Fibroblast of skin of back (primary cell): ENCODE data around the gene TMEM147.

Experiments used
- DNase-seq: peaks from one replicate; pipeline ENCODE4 v3.0.0-alpha.2; 2013

Gene TMEM147

DNA sequence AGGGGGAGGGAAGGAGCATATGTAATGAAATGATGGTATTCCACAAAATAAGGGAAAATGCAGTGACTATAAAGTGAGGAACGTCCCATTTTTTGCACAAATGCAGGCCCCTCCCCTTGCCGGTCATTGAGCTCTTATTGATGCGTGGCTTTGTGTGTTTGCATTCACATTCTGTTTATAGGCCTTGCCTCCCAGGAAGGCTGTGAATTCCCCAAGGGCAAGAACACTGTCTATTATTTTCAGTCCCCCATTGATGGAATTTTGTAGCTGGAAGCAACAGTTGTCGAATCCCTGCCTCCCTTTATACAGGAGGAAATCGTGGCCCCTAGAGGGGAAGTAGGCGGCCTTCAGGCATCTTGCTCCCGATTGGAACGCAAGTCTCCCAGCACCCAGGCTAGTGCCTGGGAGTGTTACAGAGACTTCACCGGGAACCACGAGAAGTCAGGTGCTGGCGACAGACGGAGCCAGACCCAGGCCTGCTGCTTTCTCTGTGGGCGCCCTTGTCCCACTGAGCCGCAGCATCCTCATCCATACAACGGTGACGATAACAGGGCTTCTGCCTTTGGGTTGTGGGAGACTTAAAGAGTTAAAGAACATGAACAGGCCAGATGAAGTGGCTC lies 24.2 kb upstream of the TMEM147 start:
- DNase-seq: peak; percentile 33

- no peak for DNase-seq
Measured at GRCh38 chr19:35522745-35523327, 22.6 kb upstream of the TMEM147 start.

DNA sequence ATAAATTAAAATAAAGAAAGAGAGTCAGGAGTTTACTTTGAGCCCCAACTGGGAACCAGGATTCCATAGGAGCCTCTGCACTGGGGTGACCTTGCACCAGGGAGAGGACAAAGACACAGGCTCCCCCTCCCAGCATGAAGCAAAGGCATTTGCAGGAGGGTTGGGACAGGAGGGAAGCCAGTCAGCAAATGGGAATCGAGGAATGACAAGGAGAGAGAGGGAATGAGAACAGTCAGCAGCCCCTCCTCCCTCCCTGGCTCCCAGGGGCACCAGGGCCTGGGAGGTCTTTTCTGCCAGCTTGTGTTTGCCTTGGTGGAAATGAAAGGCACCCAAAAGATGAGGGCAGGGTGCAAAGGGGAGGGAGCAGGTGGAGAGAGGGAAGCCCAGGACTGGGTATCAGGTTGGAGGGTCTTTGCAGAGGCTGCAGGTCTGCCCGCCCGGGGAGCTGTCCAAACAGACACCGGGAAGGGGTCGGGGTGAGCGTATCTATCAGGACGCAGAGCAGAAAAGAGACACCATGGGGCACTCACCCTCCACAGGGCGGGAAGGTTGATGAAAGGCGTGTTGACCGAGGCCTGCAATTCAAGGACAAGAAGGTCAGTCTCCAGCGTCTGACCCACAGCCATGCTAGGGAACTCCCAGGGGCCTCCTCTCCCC lies 21.1 kb upstream of the TMEM147 start:
- no peak for DNase-seq

GRCh38 chr19:35525873-35526272 lies 19.6 kb upstream of the TMEM147 start:
- DNase-seq: no peak

GRCh38 chr19:35528218-35529038 lies 17.0 kb upstream of the TMEM147 start, which contains the start of gene SBSN:
SBSN (minus strand) TSS chr19:35528311; CDS start chr19:35528281, 30 bp downstream.
- DNase-seq: peak; percentile 69

DNA sequence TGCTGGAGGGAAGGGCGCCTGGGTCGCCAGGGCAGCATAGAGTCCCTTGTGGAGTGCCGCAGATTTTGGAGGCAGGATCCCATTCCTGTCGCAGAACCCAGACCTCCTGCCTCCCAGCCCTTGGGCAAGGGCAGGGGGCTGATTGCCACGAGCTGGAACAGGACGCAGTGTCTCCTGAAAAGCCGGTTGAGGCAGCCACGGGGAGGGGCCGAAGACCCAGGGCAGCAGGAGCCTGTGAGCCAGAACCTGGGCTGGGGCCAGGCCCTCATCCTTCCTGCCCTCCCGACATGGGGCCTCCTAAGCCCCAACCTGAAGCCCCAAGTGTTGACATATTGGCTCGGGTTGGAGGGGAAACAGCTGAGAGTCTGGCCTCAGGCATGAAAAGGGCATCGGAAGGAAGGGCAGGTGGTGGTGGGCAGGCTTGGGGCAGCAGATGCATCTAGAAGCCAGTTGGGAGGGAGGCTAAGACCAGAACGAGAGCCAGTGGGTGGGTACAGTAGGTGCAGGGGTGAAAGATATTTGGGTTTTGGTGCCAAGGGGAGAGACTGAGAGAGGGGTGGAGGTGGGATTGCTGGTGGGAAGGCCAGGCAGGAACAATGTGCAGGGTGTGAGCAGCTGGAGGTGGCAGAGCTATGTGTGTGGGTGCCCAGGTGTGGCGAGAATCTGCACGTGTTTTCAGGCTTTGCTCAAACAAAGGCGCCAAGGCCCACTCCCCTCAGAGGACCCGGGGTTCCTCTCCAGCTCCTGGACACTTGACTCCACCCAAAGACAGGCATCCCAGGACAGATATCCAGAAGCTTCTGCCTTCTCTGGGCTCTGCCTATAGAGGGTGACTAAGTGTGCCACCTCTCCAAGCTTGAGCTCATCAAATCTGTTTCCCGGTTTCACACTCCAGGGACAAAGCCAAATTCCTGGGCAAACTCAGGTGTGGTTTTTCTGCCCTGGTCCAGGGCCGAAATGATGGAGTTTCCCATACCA lies 15.9 kb upstream of the TMEM147 start:
- DNase-seq: no peak

GRCh38 chr19:35531291-35531690 lies 14.1 kb upstream of the TMEM147 start:
- no peak for DNase-seq

DNA sequence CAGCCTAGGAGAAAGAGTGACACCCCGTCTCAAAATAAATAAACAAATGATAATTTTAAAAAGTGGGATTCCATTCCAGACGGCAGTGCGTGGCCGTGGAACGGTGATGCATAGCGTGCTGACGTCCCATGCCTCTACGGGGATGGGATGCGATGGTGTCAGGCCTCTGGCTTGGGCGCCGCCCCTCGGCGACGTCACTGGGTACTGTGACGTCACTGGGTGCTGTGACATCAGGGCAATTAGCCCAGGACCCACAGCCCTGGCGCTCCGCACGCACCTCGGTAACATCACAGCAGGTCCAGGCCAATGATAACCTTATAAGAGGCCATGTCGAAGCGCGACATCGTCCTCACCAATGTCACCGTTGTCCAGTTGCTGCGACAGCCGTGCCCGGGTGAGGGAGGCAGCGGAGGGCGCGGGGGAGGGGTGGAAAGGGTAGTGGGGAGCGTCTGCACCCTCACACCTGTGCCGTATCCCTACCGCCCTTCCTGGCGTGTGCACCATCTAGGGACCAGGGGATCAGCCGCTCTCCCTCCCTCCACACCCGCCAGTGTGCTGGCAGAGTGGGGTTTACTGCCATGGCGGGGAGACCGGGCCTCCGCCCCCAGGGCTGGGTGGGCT lies 12.1 kb upstream of the TMEM147 start, which contains the start of gene GAPDHS:
Gene GAPDHS, plus strand, starts transcription at position 256 of the 621 bp plus-strand sequence. Its CDS starts 72 bp downstream, at position 328.
- no peak for DNase-seq

DNA sequence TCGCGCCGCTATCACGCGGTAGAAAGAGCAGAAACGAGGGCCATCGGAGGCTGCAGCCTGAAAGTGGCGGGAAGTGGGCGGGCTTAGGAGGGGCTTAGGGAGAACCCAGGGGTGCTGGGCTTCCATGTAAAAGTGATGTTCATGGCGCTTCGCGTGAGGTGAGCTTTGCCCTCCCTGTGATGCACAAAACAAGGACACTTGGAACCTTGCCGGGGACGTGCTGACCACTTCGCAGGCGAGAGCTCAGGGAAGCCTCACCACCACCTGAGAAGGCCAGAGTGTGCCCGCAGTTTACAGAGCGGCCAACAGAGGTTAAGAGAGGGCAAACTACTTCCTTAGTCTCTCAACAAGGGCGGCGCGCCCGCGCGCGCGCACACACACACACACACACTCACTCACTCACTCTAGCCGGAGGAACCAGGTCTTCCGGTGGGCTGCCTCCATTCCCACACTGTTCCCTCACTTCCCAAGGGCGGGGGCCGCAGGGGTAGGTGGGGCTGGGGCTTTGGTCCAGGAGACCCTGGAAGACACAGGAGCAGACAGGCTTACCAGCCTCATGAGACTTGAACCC lies 11.5 kb upstream of the TMEM147 start:
- no peak for DNase-seq

DNA sequence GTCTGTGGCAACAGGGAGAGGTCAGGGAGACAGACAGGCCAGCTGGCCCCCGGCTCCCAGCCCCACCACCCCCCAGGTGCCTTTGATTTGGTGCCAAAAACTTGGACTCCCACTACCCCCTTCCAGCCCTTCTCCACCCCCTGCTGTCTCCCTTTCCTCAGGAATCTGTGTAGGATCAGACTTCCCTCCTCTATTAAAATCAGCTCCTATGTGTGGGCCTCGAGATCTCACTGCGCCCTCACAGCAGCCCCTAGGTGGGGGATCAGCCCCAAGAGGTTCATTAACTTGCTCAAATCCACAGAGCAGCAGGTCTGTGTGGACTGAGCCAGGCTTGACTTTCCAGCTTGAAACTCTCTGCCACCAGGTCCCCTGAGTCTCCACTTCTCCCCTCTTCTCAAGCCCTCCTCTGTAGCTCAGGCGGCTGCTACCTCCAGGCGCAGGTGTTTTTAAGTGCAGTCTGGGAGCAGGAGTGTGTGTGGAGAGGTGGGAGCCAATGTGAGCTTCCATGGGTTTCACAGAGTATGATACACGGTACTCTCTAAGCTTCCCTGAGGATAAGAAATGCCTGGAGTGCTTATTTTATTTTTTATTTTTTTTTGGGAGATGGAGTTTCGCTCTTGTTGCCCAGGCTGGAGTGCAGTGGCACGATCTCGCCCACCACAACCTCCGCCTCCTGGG lies 10.5 kb upstream of the TMEM147 start:
- no peak for DNase-seq

DNA sequence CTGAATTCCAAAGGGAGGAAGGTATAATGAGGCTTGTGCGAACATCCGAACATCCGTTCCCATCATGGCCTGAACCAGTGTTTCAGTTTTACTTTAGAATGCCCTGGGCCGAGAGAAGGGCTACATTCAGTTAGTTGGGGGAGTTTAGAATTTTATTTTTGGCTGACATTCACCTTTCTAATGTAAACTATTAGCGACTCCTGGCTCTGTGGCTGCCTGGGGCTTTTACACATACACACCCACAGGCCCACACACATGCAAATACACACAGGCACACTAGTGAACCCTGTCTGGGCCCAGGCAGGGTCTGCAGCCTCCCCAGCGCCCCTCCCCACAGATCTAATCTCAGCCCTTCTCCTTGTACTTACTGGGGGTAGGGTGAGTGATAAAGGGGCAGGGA lies 6.1 kb upstream of the TMEM147 start:
- no peak for DNase-seq

DNA sequence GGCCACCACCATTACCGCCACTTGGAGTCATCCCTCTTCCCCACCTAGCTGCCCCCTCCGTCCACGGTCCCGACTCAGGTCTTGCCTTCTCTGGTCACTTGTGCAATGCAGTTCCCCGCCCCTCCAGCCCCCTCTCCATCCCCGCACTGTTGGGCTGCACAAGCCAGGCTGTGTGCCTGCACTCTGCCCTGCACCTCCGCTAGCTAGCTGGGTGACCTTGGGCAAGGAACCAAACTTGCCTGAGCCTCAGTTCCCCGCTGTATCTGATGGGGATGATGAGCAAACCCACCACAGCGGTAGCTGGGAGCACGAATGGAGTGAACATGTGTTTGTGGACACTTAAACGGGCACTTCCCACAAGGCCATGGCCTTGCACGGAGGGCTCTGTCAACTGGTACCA lies 5.6 kb upstream of the TMEM147 start:
- no peak for DNase-seq

DNA sequence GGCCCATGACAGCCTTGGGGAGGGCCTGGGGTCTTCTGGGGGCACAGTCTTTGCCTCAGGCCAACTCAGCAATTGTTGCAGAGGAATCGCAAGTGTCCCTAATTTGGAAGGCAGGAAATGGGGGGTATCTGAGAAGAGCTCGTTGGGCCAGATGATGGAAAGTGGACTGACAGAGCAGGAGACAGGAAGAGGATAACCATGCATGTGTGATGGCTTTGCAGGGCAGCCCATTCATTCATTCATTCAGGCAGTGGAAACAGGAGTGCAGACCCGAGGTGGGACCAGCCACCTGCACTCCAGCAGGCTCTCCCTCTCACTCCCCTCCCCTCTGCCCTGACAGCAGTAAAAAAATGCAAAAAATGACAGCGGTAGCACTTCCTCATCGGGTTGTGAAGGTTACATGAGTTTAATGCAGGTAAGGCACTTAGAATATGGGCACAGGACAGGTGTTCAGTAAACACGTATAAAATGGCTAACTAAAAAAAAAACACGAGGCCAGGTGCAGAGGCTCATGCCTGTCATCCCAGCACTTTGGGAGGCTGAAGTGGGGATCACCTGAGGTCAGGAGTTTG lies 5.0 kb upstream of the TMEM147 start:
- DNase-seq: no peak

DNA sequence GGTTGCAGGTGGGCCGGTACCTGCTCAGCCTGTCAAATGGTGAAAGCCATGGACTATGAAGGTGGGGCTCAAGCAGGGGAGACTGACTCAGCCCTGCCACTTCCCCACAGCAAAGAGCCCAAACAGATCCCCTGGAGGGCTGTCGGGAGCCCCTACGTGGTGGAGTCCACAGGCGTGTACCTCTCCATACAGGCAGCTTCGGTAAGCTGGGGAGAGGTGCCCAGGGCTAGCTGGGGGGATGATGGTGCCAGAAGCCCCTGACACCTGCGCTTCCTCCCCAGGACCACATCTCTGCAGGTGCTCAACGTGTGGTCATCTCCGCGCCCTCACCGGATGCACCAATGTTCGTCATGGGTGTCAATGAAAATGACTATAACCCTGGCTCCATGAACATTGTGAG lies 3.2 kb upstream of the TMEM147 start:
- DNase-seq: no peak

DNA sequence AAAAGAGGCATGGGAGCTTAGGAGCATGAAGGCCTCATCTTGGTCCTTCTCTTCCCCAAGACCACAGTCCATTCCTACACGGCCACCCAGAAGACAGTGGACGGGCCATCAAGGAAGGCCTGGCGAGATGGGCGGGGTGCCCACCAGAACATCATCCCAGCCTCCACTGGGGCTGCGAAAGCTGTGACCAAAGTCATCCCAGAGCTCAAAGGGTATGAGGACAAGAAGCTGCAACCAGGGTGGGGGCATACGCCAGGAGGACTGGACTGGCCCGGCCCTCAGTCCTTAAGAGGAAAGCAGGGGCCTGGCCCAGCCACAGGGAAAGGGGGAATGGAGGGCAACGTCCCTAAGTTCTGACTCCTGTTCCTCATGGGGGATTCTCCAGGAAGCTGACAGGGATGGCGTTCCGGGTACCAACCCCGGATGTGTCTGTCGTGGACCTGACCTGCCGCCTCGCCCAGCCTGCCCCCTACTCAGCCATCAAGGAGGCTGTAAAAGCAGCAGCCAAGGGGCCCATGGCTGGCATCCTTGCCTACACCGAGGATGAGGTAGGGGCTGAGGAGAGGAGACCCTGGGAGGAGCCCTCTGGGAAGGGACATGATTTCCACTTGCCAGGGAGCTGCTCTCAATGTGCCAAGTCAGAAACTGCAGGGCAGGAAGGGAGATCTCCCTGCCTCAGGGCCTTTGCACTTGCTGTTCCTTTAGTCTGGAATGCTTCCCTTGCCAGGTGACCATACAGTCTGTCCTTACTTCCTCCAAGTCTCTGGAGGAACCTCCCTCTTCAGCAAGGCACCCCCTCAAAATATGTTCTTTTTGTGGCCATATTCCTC lies 1.9 kb upstream of the TMEM147 start:
- no peak for DNase-seq

DNA sequence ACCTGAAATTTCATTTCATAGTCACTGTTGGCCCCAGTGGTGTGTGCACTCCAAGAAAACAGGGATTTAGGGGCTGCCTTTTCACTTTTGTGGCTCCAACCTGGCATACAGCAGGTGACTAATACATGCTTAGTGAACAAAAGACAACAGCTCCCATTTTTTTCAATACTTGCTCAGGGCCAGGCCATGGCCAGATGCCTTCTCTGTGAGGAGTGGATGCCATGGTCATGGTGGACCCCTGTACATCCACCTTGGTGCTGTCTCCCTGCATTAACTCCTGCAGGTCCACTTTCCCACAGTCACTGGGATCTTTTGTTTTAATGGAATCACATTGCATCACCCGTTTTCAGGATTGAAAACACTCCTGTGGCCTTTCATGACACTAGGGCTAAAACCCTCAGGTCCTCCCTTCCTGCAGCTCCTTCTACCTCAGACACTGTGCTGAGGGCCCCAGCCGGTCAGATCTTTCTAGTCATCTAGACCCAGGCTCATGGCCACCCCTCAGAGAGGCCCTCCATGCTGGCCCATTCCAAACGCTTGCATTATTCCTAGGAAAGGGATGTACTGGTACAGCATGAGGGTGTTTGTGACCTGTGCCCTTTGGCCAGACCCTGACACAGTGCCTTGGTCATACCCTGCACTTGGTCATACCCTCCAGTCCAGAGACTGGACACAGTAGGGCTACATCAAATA lies 1.2 kb upstream of the TMEM147 start:
- no peak for DNase-seq

GRCh38 chr19:35545855-35546381 lies 492 bp downstream of the TMEM147 start:
- peak; percentile 26 for DNase-seq

- no peak for DNase-seq
Measured at GRCh38 chr19:35546532-35546931, 1.1 kb downstream of the TMEM147 start.
